G401 (cell line): ENCODE data around the gene OSBPL5. TPM values are rescaled to one million over a fixed set of nuclear protein-coding genes. Genes with fewer than 3 reads are reported as not detected.

Source experiments
- DNase-seq: peaks from one replicate; pipeline ENCODE4 v3.0.0-alpha.2; 2015; ENCODE audit warnings: low spot score
- in situ Hi-C: cut with HindIII; loops from 2 replicates; pipeline ENCODE4 v1.10.0; 2016; ENCODE audit warnings: low sequenced_read_pairs, mixed read lengths
- total RNA-seq: library from RNA; depleted of rRNA; stranded (reverse); fragments of >200 nt; shearing (Covaris generic); gene quantifications from 2 replicates; pipeline ENCODE4 v1.2.3, GENCODE V29; 2014

Gene OSBPL5
- total RNA-seq, 1 experiment from 2014 or later, result 16.2 TPM

GRCh38 chr11:3138178-3139085, 26.7 kb downstream of the OSBPL5 start:
- no peak for DNase-seq
- in situ Hi-C loops, result no loop called here

- DNase-seq, result no peak
- in situ Hi-C loops, result no loop called here
These were observed 27.5 kb downstream of the OSBPL5 start for GRCh38 chr11:3137486-3138177.

- no peak for DNase-seq
These were observed 28.3 kb downstream of the OSBPL5 start for GRCh38 chr11:3136546-3137455.

GRCh38 chr11:3135481-3136440, 29.3 kb downstream of the OSBPL5 start:
- DNase-seq, result no peak
- in situ Hi-C loops, result no loop called here

More at GRCh38 chr11:3136546-3137455, 28.3 kb downstream of the OSBPL5 start:
- in situ Hi-C loops, result no loop called here

GRCh38 chr11:3134651-3135480, 30.2 kb downstream of the OSBPL5 start:
- in situ Hi-C loops, result no loop called here
- DNase-seq, result no peak

- DNase-seq, result no peak
- in situ Hi-C loops, result no loop called here
These were observed 30.9 kb downstream of the OSBPL5 start for GRCh38 chr11:3134218-3134621.

GRCh38 chr11:3133261-3134217, 31.6 kb downstream of the OSBPL5 start:
- in situ Hi-C loops, result no loop called here
- no peak for DNase-seq

GRCh38 chr11:3132831-3133260, 32.3 kb downstream of the OSBPL5 start:
- DNase-seq, result no peak
- in situ Hi-C loops, result no loop called here

- in situ Hi-C loops, result no loop called here
- DNase-seq, result no peak
These were observed 32.8 kb downstream of the OSBPL5 start for GRCh38 chr11:3132271-3132781.

- in situ Hi-C loops, result no loop called here
- DNase-seq, result no peak
These were observed 33.7 kb downstream of the OSBPL5 start for GRCh38 chr11:3131330-3131941.

GRCh38 chr11:3130269-3131071, 34.6 kb downstream of the OSBPL5 start:
- DNase-seq, result peak; percentile 79
- in situ Hi-C loops, result no loop called here

- in situ Hi-C loops, result no loop called here
These were observed 35.4 kb downstream of the OSBPL5 start for GRCh38 chr11:3129591-3130268.

GRCh38 chr11:3129181-3129590, 35.9 kb downstream of the OSBPL5 start:
- no peak for DNase-seq
- in situ Hi-C loops, result no loop called here

More at GRCh38 chr11:3129591-3130268, 35.4 kb downstream of the OSBPL5 start:
- no peak for DNase-seq

- in situ Hi-C loops, result no loop called here
- DNase-seq, result no peak
These were observed 36.5 kb downstream of the OSBPL5 start for GRCh38 chr11:3128356-3129180.
